Activated CD8-positive, alpha-beta memory T cell treated with anti-CD3 and anti-CD28 coated beads for 4 hours (primary cell): ENCODE measurements around the gene MAP4.
"Not testable (repeated sequence)": the region's sequence is repeated elsewhere in the genome, so short reads cannot be mapped to it uniquely, and the experiment has no call there.

Experiments used
- DNase-seq, 2 donors: peaks; one replicate each; pipeline ENCODE4 v3.0.0-alpha.2; 2020; ENCODE audit warnings: low read depth in 2 of 2

The MAP4 gene

GRCh38 chr3:47846880-47847248 lies 169.4 kb downstream of the MAP4 start:
- DNase-seq, result no peak

- DNase-seq, result no peak
Observed at GRCh38 chr3:47846186-47846879, 169.9 kb downstream of the MAP4 start.

DNA sequence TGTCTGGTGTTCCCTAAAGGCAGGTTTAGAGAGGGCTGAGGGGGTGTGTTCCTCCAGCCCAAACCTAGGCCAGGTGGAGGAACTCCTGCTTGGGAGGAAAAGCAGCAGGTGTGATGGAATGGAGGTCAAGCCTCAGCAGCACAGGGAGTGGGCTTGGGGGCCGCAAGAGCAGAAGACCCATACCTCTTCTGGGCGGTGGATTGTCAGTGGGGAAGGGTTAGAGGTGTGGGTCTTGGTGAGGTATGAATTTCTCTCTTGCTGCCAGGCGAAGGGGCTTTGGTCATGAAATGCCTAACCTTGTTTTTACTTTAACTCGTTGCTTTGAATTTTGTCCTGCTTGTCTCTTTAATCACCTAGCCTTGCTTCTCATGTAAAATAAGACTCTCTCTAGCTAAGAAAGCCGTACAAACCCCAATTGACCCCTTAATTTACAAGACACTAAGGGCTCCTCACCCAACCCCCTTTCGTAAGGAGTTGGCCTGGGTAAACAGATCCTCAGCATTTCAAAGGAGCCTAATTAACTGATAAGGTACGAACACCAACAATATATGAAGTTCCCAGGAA lies 174.3 kb downstream of the MAP4 start:
- no peak for DNase-seq

DNA sequence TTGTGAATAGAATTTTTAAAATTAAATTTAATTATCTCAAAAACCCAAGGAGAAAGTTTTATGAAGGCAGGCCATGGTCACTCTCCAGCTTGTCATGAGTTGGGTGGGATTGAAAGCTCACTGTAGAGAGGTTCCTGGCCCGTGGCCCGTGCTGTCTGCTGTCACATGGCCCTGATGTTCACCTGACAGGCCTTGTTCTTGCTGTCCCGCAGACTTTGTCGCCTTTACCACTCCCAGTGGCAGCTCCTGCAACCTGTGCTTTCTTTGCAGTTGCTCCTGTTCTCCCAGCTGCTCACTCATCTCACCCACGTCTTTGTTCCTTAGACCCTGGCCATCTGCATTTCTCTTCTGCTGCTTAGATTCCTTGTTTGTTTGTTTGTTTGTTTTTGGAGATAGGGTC lies 177.7 kb downstream of the MAP4 start:
- no peak for DNase-seq

DNA sequence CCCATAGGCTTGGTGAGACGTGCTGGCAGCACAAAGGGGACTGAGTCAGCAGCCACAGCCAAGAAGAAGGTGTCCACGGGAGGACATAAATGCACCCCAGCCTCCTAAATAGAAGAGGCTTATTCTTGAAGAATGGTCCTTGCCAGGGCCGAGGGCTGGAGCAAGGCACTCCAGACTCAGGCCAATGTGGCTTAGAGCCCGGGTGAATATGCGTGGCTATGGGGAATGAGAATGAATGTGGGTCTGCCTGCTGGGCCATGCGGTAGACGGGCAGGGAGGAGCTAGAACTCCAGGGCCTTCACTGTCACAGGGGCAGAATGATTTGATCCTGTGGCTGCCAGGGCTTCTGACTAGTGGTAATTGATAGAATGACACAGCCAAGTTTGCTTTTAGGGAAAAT lies 179.2 kb downstream of the MAP4 start:
- DNase-seq, result no peak

DNA sequence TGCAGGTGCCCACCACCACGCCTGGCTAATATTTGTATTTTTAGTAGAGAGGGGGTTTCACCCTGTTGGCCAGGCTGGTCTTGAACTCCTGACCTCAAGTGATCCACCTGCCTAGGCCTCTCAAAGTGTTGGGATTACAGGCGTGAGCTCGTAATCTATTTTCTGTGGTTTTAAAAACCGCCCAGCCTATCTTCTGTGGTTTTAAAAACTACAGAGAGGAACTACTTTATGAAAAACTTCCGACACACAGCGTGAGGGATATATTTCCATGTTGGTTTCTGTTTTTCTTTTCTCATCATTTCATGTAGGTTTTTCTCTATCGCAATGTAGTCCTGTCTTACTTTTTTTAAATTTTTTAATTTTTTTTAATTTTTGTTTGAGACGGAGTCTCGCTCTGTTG lies 186.7 kb downstream of the MAP4 start:
- DNase-seq, result not testable (repeated sequence)

DNA sequence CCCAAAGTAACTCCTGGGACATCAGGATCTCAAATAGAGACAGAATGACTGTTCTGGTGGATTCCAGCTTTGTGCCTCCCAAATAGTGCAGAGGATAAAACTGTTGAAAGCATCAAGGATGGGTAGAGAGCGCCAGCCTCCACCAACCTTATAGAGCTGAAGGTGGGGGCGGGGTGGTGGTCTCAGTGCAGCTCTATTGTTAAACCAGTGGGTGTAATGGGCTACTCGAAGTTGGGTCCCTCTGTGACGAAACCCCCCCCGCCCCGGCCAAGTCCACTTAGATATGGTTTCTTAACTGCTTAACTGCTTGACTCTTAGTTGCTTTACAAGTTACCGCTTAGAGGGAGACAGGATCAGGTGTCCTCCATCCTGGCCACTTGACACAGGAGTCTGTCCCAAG lies 190.6 kb downstream of the MAP4 start:
- no peak for DNase-seq

DNA sequence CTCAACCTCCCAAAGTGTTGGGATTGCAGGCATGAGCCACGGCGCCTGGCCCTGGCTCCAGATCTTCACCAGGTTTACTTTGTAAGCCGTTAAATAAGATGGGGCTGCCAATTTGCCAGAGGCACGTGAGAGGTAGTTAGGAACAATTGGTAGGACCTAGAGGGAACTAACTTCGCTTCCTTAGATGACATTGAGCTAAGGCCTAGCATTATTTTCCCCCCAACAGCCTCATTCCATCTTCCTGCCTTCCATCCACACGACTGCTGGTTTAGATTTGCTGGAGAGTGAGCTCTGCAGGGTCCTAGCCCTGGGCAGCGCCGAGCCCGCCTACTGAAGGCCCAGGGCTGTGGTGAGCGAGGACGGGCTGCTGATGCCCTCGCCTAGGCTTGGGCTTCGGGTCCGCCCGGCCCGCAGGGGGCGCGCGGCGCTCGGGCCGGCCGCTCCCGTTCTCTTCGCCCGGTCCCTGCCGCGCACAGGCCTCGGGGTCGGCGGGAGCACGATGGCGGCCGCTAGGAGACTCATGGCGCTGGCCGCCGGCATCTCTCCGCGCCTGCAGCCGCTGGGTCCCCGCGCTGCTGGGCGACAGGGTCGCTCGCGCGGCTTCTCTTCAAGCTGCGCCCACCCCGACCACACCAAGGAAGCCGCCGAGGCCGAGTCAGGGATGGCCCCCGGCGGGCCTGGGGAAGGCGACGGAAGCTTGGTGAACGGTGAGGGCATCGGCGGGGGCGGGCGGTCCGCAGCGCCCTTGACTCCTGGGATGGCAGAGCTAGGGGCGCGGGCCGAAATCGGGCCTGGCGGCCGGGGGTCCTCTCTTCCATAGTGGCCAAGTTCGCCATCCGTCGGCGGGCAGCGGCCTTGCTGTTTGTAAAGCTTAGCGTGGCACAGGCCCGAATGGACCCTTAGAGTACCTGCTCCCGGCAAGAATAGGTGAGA lies 191.4 kb downstream of the MAP4 start:
- peak; percentile 47 to 54 for DNase-seq

DNA sequence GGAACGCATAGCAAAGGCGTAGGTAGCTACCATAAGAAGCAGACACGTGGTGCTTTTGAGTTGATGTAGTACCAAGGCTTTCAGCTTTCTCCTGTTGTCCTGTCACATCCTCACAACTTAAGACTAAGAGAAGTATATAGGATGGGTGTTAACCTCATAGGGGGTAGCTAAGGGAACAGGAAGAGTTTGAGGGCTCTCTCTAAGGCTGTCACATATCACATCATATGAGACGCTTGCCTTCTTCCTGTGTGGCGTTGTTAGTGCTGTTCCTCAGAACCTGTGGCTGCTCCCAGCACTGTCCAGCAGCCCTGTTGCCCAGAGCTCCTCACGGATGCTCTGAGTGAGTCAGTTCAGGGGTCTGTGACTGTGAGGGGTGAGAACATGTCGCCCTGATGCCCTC lies 198.6 kb downstream of the MAP4 start:
- no peak for DNase-seq

DNA sequence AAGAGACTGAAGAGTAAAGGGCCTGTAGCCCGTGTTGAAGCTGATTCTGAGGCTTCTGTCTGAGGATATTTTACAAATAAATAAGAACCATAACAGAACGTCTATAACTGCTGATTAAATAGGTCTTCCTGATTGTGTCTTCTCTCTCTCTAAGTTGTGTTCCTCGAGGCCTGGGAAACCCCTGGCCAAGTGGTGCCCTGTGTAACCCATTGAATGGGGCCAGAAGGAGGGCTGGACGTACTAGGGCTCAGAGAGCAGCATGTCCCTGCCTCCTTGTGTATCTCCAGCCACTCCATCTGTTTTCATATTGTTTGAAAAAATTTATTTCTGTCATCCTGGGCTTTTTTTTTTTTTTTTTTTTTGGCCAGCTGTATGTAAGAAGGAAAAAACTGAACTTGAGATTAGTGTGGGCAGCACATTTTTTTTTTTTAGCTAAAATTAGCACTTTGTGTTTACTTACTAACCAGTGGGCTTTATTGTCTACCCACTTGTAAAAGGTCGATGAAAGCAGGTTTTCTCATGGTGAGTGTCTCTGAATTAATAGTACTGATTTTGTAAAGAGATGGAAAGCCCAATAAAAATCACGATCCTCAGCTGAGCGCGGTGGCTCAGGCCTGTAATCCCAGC lies 202.6 kb downstream of the MAP4 start:
- no peak for DNase-seq

DNA sequence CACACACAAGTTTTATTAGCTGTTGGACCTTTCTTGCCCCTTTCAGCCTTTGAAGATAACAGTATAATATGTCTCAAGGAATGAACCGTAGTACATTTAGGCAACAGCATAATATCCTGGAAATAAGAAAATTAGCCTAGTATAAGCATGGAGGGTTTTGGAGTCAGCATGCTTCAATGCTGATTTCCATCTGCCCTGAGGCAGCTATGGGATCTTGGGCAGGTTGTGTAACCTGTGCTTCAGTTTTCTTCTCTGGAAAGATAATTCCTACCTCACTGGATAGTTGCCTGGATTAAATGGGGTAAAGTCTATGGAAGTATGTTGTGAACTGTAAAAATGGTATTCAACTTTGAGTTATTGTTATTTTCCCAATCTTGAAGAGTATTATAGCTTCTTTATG lies 211.6 kb downstream of the MAP4 start:
- DNase-seq, result no peak

- no peak for DNase-seq
Observed at GRCh38 chr3:47803480-47804025, 212.7 kb downstream of the MAP4 start.

- DNase-seq, result peak; percentile 67 to 70
Observed at GRCh38 chr3:47802734-47803479, 213.3 kb downstream of the MAP4 start, which contains the start of gene DHX30. TSS of gene DHX30 (plus strand) at chr3:47803138. CDS start at chr3:47810684, 7,546 bp downstream.
